ENCODE results near the gene DPH3.

The DPH3 gene

GRCh38 chr3:16290007-16290826, 25.5 kb upstream of the DPH3 start:
- peak; percentile 88 for DNase-seq

GRCh38 chr3:16289144-16289889, 24.6 kb upstream of the DPH3 start:
- peak; percentile 72 for DNase-seq

GRCh38 chr3:16288664-16289063, 23.9 kb upstream of the DPH3 start:
- no peak for DNase-seq

GRCh38 chr3:16286751-16287543, 22.2 kb upstream of the DPH3 start:
- DNase-seq, result peak; percentile 83

- no peak for DNase-seq
These were observed 21.4 kb upstream of the DPH3 start for GRCh38 chr3:16286161-16286560.

GRCh38 chr3:16284633-16285032, 19.9 kb upstream of the DPH3 start:
- DNase-seq, result no peak

GRCh38 chr3:16280671-16281070, 15.9 kb upstream of the DPH3 start:
- DNase-seq, result no peak

- DNase-seq, result no peak
These were observed 14.5 kb upstream of the DPH3 start for GRCh38 chr3:16279010-16279801.

- DNase-seq, result no peak
These were observed 12.7 kb upstream of the DPH3 start for GRCh38 chr3:16277471-16277870.

- DNase-seq, result no peak
These were observed 9.1 kb upstream of the DPH3 start for GRCh38 chr3:16273867-16274266.

- no peak for DNase-seq
These were observed 7.8 kb upstream of the DPH3 start for GRCh38 chr3:16272588-16272987.

GRCh38 chr3:16270855-16271254, 6.1 kb upstream of the DPH3 start:
- no peak for DNase-seq

GRCh38 chr3:16266714-16267113, 2.0 kb upstream of the DPH3 start:
- DNase-seq, result no peak

GRCh38 chr3:16265455-16265786, 678 bp upstream of the DPH3 start:
- DNase-seq, result no peak

GRCh38 chr3:16264174-16264707, 502 bp downstream of the DPH3 start:
- DNase-seq, result no peak

GRCh38 chr3:16262174-16262573, 2.6 kb downstream of the DPH3 start:
- DNase-seq, result no peak

- DNase-seq, result no peak
These were observed 4.7 kb downstream of the DPH3 start for GRCh38 chr3:16260046-16260445.

- DNase-seq, result no peak
These were observed 5.9 kb downstream of the DPH3 start for GRCh38 chr3:16258866-16259265.

- DNase-seq, result no peak
These were observed 6.6 kb downstream of the DPH3 start for GRCh38 chr3:16258177-16258576.

- no peak for DNase-seq
These were observed 7.4 kb downstream of the DPH3 start for GRCh38 chr3:16257309-16257708.

- no peak for DNase-seq
These were observed 9.0 kb downstream of the DPH3 start for GRCh38 chr3:16255726-16256125.

- DNase-seq, result no peak
These were observed 9.4 kb downstream of the DPH3 start for GRCh38 chr3:16255326-16255725.

- no peak for DNase-seq
These were observed 9.8 kb downstream of the DPH3 start for GRCh38 chr3:16254916-16255315.

All from hematopoietic multipotent progenitor cell treated with erythropoietin and hydrocortisone succinate and interleukin-3 and kit ligand, for 6 days (in vitro differentiated cells).